Measurements from ENCODE around the gene CLEC4M. TPM values are rescaled to one million over a fixed set of nuclear protein-coding genes. Genes with fewer than 3 reads are reported as not detected.

CLEC4M gene
- total RNA-seq, 1 experiment from 2014 or later, result not detected

DNA sequence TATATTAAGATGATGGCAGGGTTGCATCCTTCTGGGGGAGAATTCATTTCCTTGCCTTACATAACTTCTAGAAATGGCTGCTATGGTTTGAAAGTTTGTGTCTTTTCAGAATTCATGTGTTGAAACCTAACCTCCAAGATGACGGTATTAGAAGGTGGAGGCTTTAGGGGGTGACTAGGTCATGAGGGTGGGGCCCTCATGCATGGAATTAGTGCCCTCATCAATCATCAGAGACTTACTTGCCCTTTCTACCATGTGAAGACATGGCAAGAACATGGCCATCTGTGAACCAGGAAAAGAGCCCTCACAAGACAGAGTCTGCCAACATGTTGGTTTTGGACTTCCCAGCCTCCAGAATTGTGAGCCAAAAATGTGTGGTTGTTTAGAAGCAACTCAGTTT lies 46.3 kb upstream of the CLEC4M start:
- Histone ChIP-seq H2AFZ (ENCODE audit: low read length) (no peak overlapping the region), H3K23me2 (ENCODE audit: insufficient read length, low read depth, low read length, poor library complexity, severe bottlenecking) (no peaks in the 10 kb centered on the region), H2BK15ac (ENCODE audit: low read depth, low read length) (no peak overlapping the region), H2BK12ac (ENCODE audit: insufficient read length, low read depth, low read length) (no peak overlapping the region), H2BK120ac (ENCODE audit: low read depth, low read length, poor library complexity, severe bottlenecking) (no peak overlapping the region), H3K9ac (ENCODE audit: extremely low read depth, insufficient read length, low read length) (no peak overlapping the region), H3K56ac (ENCODE audit: insufficient read length, low read depth, low read length) (no peak overlapping the region), H3K14ac (ENCODE audit: insufficient read depth, low read length) (no peak overlapping the region), H2BK5ac (ENCODE audit: insufficient read length, low read length) (no peak overlapping the region), H3K18ac (ENCODE audit: insufficient read length, low read depth, low read length) (no peak overlapping the region), H3K27me3 (ENCODE audit: insufficient read depth, low read length) (no peaks in the 10 kb centered on the region), H2BK20ac (ENCODE audit: low read depth, low read length, poor library complexity, severe bottlenecking) (no peak overlapping the region), H4K20me1 (ENCODE audit: control insufficient read depth, insufficient read depth, insufficient read length) (no peaks in the 10 kb centered on the region), H3K4ac (ENCODE audit: low read depth, low read length) (no peak overlapping the region), H3K27ac (ENCODE audit: insufficient read length, low read depth, low read length) (no peak overlapping the region), H3T11ph (ENCODE audit: low read length) (no peak overlapping the region), H4K8ac (replicated peaks; ENCODE audit: insufficient read length, low read depth, low read length) (no peak overlapping the region), H4K5ac (ENCODE audit: insufficient read length, low read depth, low read length) (no peak overlapping the region), H4K91ac (ENCODE audit: insufficient read length, low read depth, low read length) (no peak overlapping the region), H3K4me2 (ENCODE audit: insufficient read depth, insufficient read length, low read length) (no peak overlapping the region), H3K4me1 (ENCODE audit: insufficient read depth, low read length) (no peaks in the 10 kb centered on the region), H2AK5ac (ENCODE audit: insufficient read length, low read length) (no peak overlapping the region), H3K9me3 (ENCODE audit: control insufficient read depth, low read depth, low read length) (no peaks in the 10 kb centered on the region), H3K23ac (ENCODE audit: insufficient read length, low read depth, low read length) (no peak overlapping the region), H3K79me2 (ENCODE audit: insufficient read depth, low read length) (no peaks in the 10 kb centered on the region), H3K79me1 (ENCODE audit: insufficient read depth, low read depth, low read length, poor library complexity, severe bottlenecking) (no peaks in the 10 kb centered on the region)
- TF ChIP-seq, protein P1, sequence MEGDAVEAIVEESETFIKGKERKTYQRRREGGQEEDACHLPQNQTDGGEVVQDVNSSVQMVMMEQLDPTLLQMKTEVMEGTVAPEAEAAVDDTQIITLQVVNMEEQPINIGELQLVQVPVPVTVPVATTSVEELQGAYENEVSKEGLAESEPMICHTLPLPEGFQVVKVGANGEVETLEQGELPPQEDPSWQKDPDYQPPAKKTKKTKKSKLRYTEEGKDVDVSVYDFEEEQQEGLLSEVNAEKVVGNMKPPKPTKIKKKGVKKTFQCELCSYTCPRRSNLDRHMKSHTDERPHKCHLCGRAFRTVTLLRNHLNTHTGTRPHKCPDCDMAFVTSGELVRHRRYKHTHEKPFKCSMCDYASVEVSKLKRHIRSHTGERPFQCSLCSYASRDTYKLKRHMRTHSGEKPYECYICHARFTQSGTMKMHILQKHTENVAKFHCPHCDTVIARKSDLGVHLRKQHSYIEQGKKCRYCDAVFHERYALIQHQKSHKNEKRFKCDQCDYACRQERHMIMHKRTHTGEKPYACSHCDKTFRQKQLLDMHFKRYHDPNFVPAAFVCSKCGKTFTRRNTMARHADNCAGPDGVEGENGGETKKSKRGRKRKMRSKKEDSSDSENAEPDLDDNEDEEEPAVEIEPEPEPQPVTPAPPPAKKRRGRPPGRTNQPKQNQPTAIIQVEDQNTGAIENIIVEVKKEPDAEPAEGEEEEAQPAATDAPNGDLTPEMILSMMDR (conservative IDR thresholded peaks at IDR 0.05), result no peak
- H3K36me3 Mint-ChIP-seq (ENCODE audit: insufficient read depth in 1 of 3, low read depth in 3 of 3), result no peaks in the 10 kb centered on the region
- no peak overlapping the region for H3K4me3 Mint-ChIP-seq
- H3K27ac Mint-ChIP-seq, result no peak overlapping the region
- no peaks in the 10 kb centered on the region for H3K4me1 Mint-ChIP-seq
- H3K9me3 Mint-ChIP-seq, result no peaks in the 10 kb centered on the region; a peak in 2 of 5 replicates
- no peak for DNase-seq
- peaks cover 27% of the 10 kb centered on the region for H3K27me3 Mint-ChIP-seq (ENCODE audit: low read depth)
- no CpG with 5 or more reads among the region's 1 CpG for WGBS (ENCODE audit: extremely low coverage, insufficient read length, low lambda C conversion rate)

Measured in H9 (cell line).